GM13976 (cell line): ENCODE results near the gene PERM1.
A peak's percentile ranks its signal among the peaks of the same experiment; 100 is the strongest.
"Not testable (repeated sequence)": the region's sequence is repeated elsewhere in the genome, so short reads cannot be mapped to it uniquely, and the experiment has no call there.

Experiments used
- DNase-seq: peaks from one replicate; pipeline ENCODE4 v3.0.0; 2012; ENCODE audit warnings: low spot score
- CTCF ChIP-seq: IDR thresholded peaks from 2 replicates; pipeline ENCODE4 v1.5.1; 2012; ENCODE audit warnings: borderline replicate concordance, mild to moderate bottlenecking; ENCODE audit not compliant: insufficient read depth; ENCODE audit errors: extremely low read depth, missing control alignments, control extremely low read depth
- in situ Hi-C: fragments of 300-500 bp; cut with MboI; formaldehyde crosslinking; loops from one replicate; pipeline ENCODE4 v1.12.0; 2022; ENCODE audit warnings: low sequenced_read_pairs, mixed read lengths, inconsistent platforms; ENCODE audit not compliant: unreplicated experiment

The PERM1 gene

GRCh38 chr1:978835-979743 lies 2.8 kb downstream of the PERM1 start:
- no peak for TF ChIP-seq CTCF
- no peak for DNase-seq
- in situ Hi-C loops: no loop called here

GRCh38 chr1:978069-978834 lies 3.6 kb downstream of the PERM1 start:
- TF ChIP-seq CTCF: no peak
- in situ Hi-C loops: no loop called here
- no peak for DNase-seq

- in situ Hi-C loops, DNase-seq: not testable (repeated sequence)
Measured at GRCh38 chr1:976791-977190, 5.1 kb downstream of the PERM1 start.

- in situ Hi-C loops: no loop called here
Measured at GRCh38 chr1:975896-976683, 5.8 kb downstream of the PERM1 start.

GRCh38 chr1:975365-975764 lies 6.5 kb downstream of the PERM1 start:
- no peak for TF ChIP-seq CTCF
- no peak for DNase-seq
- in situ Hi-C loops: no loop called here

More at GRCh38 chr1:975896-976683, 5.8 kb downstream of the PERM1 start:
- peak; percentile 83 for DNase-seq
- peak; percentile 60 for TF ChIP-seq CTCF

GRCh38 chr1:974687-975328 lies 7.1 kb downstream of the PERM1 start:
- in situ Hi-C loops: no loop called here
- no peak for TF ChIP-seq CTCF
- no peak for DNase-seq
